WERI-Rb-1 (cell line): ENCODE results near the gene ZNF620.

ENCODE experiments used
- DNase-seq: peaks from one replicate; pipeline ENCODE4 v3.0.0-alpha.2; 2020
- H3K27ac ChIP-seq: fragments of 250-450 bp; sonication (Bioruptor Pico); 2 replicates; pipeline ENCODE4 v1.5.1; 2020; ENCODE audit warnings: mild to moderate bottlenecking, moderate library complexity
- H3K27me3 ChIP-seq: fragments of 250-450 bp; sonication (Bioruptor Pico); 2 replicates; pipeline ENCODE4 v1.5.1; 2021; ENCODE audit warnings: mild to moderate bottlenecking, low read depth, moderate library complexity; ENCODE audit not compliant: insufficient read depth, severe bottlenecking
- H3K36me3 ChIP-seq: fragments of 250-450 bp; sonication (Bioruptor Pico); 2 replicates; pipeline ENCODE4 v1.5.1; 2020; ENCODE audit warnings: mild to moderate bottlenecking, moderate library complexity
- H3K4me3 ChIP-seq: 2 replicates; pipeline ENCODE4 v1.5.1; 2011; ENCODE audit warnings: low read depth, mild to moderate bottlenecking, control low read depth, low read length
- H3K9me3 ChIP-seq: fragments of 250-450 bp; sonication (Bioruptor Pico); 2 replicates; pipeline ENCODE4 v1.5.1; 2021; ENCODE audit warnings: mild to moderate bottlenecking, moderate library complexity; ENCODE audit not compliant: severe bottlenecking
- CTCF ChIP-seq: IDR thresholded peaks from 2 replicates; pipeline ENCODE4 v1.5.1; 2011; ENCODE audit warnings: low read depth, mild to moderate bottlenecking, control low read depth, inconsistent platforms, low read length

The ZNF620 gene

GRCh38 chr3:40476478-40477470 is 29.1 kb upstream of the ZNF620 start, which contains the start of gene ZNF619:
Gene ZNF619 (plus strand): TSS chr3:40477122. CDS start chr3:40477980, 858 bp downstream.
- Histone ChIP-seq H3K27me3 (no peaks in the 10 kb centered on the region), H3K36me3 (peaks cover 11% of the 10 kb centered on the region), H3K4me3 (peak within 1 kb of the TSS; percentile 75), H3K9me3 (no peaks in the 10 kb centered on the region), H3K27ac (peak within 1 kb of the TSS; percentile 74)
- DNase-seq = peak; percentile 73
- no peak for TF ChIP-seq CTCF

GRCh38 chr3:40477666-40478065 is 28.2 kb upstream of the ZNF620 start:
- TF ChIP-seq CTCF = no peak
- Histone ChIP-seq H3K9me3 (no peaks in the 10 kb centered on the region), H3K27ac (no peak overlapping the region), H3K36me3 (peaks cover 18% of the 10 kb centered on the region), H3K27me3 (no peaks in the 10 kb centered on the region), H3K4me3 (peak overlapping the region; percentile 75)
- no peak for DNase-seq

GRCh38 chr3:40487172-40487571 is 18.7 kb upstream of the ZNF620 start:
- no peak for TF ChIP-seq CTCF

GRCh38 chr3:40490916-40491315 is 14.9 kb upstream of the ZNF620 start:
- H3K36me3 ChIP-seq = peaks cover 16% of the 10 kb centered on the region
- H3K9me3 ChIP-seq = peaks cover 5% of the 10 kb centered on the region
- H3K4me3 ChIP-seq = no peak overlapping the region
- no peak for DNase-seq
- H3K27ac ChIP-seq = no peak overlapping the region
- TF ChIP-seq CTCF = no peak
- H3K27me3 ChIP-seq = no peaks in the 10 kb centered on the region

More at GRCh38 chr3:40487172-40487571, 18.7 kb upstream of the ZNF620 start:
- DNase-seq = no peak
- H3K36me3 ChIP-seq = peaks cover 36% of the 10 kb centered on the region
- H3K27ac ChIP-seq = no peak overlapping the region
- H3K4me3 ChIP-seq = no peak overlapping the region
- peaks cover 5% of the 10 kb centered on the region for H3K9me3 ChIP-seq
- H3K27me3 ChIP-seq = no peaks in the 10 kb centered on the region

GRCh38 chr3:40494698-40495097 is 11.1 kb upstream of the ZNF620 start:
- no peaks in the 10 kb centered on the region for H3K9me3 ChIP-seq
- no peaks in the 10 kb centered on the region for H3K27me3 ChIP-seq
- no peak for DNase-seq
- no peak overlapping the region for H3K27ac ChIP-seq
- H3K4me3 ChIP-seq = no peak overlapping the region
- no peaks in the 10 kb centered on the region for H3K36me3 ChIP-seq
- no peak for TF ChIP-seq CTCF
